Neural cell (in vitro differentiated cells): ENCODE data around the gene CLDN14.

Source experiments
- MXI1 ChIP-seq: fragments of 450-650 bp; conservative IDR thresholded peaks from 2 replicates; pipeline ENCODE4 v1.6.1; 2014; ENCODE audit warnings: antibody characterized with exemption, mild to moderate bottlenecking; ENCODE audit not compliant: poor library complexity, severe bottlenecking
- RAD21 ChIP-seq: fragments of 450-650 bp; conservative IDR thresholded peaks from 2 replicates; pipeline ENCODE4 v1.6.1; 2014; ENCODE audit warnings: antibody characterized with exemption, mild to moderate bottlenecking, moderate library complexity
- TAF1 ChIP-seq: IDR thresholded peaks from 2 replicates; pipeline ENCODE4 v1.6.1; 2012; ENCODE audit warnings: low read depth
- TF ChIP-seq, protein P1 (sequence below): fragments of 450-650 bp; IDR thresholded peaks from 2 replicates; pipeline ENCODE4 v1.5.1; 2014; ENCODE audit warnings: antibody characterized with exemption, mild to moderate bottlenecking, moderate library complexity; ENCODE audit not compliant: poor library complexity, severe bottlenecking

DNA sequence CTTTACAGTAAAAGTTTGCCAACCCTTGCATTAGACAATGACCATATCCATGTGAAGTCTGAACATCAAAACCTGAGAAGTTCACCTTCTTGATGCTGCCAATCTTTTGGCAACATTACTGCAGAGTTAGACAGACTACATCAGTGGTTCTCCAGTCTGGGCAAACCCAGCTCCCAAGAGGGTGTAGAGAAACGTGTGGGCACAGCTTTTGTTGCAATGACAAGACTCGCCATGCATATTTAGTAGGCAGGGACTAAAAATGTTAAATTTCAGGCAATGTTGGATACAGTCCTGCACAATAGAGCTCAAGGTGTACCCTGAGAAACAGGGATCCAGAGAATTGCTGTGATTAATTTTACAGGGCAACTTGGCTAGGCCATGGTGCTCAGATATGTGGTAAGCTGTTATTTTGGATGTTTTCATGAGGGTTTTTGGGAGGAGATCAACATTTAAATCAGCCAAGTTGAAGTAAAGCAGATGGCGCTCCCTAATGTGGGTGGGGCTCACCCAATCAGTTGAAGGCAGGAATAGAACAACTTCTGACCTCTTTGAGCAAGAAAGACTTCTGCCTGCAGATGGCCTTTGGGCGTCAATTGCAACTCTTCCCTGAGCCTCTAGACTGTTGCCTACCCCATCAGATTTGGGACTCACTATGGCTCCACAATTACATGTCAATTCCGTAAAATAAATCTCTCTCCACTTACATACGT lies 37.6 kb upstream of the CLDN14 start:
- TF ChIP-seq, protein P1, sequence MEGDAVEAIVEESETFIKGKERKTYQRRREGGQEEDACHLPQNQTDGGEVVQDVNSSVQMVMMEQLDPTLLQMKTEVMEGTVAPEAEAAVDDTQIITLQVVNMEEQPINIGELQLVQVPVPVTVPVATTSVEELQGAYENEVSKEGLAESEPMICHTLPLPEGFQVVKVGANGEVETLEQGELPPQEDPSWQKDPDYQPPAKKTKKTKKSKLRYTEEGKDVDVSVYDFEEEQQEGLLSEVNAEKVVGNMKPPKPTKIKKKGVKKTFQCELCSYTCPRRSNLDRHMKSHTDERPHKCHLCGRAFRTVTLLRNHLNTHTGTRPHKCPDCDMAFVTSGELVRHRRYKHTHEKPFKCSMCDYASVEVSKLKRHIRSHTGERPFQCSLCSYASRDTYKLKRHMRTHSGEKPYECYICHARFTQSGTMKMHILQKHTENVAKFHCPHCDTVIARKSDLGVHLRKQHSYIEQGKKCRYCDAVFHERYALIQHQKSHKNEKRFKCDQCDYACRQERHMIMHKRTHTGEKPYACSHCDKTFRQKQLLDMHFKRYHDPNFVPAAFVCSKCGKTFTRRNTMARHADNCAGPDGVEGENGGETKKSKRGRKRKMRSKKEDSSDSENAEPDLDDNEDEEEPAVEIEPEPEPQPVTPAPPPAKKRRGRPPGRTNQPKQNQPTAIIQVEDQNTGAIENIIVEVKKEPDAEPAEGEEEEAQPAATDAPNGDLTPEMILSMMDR: no peak
- no peak for TF ChIP-seq MXI1
- TF ChIP-seq TAF1: no peak
- no peak for TF ChIP-seq RAD21
